Progenitor cell of endocrine pancreas (in vitro differentiated cells): Measurements from ENCODE around the gene PRKAR1A. TPM values are rescaled to one million over a fixed set of nuclear protein-coding genes. Genes with fewer than 3 reads are reported as not detected.
"Not testable (repeated sequence)": the region's sequence is repeated elsewhere in the genome, so short reads cannot be mapped to it uniquely, and the experiment has no call there.

Experiments used
- DNase-seq: peaks from one replicate; pipeline ENCODE4 v3.0.0; 2021; ENCODE audit warnings: low spot score; ENCODE audit not compliant: unreplicated experiment
- H3K27ac Mint-ChIP-seq: 2 replicates; pipeline ENCODE4 v1.8.0; 2021; ENCODE audit warnings: mild to moderate bottlenecking, moderate library complexity, mixed read lengths
- H3K27me3 Mint-ChIP-seq: 2 replicates; pipeline ENCODE4 v1.8.0; 2021; ENCODE audit warnings: mixed read lengths
- H3K36me3 Mint-ChIP-seq: 2 replicates; pipeline ENCODE4 v1.8.0; 2022; ENCODE audit warnings: mixed read lengths; ENCODE audit not compliant: insufficient read depth
- H3K4me1 Mint-ChIP-seq: 2 replicates; pipeline ENCODE4 v1.8.0; 2021; ENCODE audit warnings: low read depth, mixed read lengths
- H3K4me3 Mint-ChIP-seq: 2 replicates; pipeline ENCODE4 v1.8.0; 2021; ENCODE audit warnings: low read depth, mild to moderate bottlenecking, moderate library complexity, mixed read lengths
- H3K9me3 Mint-ChIP-seq: 2 replicates; pipeline ENCODE4 v1.8.0; 2021; ENCODE audit warnings: low read depth, mixed read lengths
- CTCF ChIP-seq: fragments of 200-600 bp; sonication (generic); IDR thresholded peaks from one replicate; pipeline ENCODE4 v1.5.0; 2021; ENCODE audit warnings: antibody characterized with exemption, mild to moderate bottlenecking; ENCODE audit not compliant: unreplicated experiment
- total RNA-seq: library from RNA; stranded (reverse); gene quantifications from 2 replicates; pipeline ENCODE4 v1.2.1, GENCODE V29; 2021

PRKAR1A gene
- total RNA-seq, 1 donor from 2014 or later, result 337 TPM

GRCh38 chr17:68512960-68513474 lies 787 bp downstream of the PRKAR1A start:
- H3K9me3 Mint-ChIP-seq, result no peaks in the 10 kb centered on the region
- no peak for TF ChIP-seq CTCF
- no peaks in the 10 kb centered on the region for H3K27me3 Mint-ChIP-seq
- no peak for DNase-seq
- peaks cover 41% of the 10 kb centered on the region for H3K4me1 Mint-ChIP-seq
- H3K36me3 Mint-ChIP-seq, result peaks cover 20% of the 10 kb centered on the region
- peak overlapping the region; percentile 95 for H3K4me3 Mint-ChIP-seq
- H3K27ac Mint-ChIP-seq, result peak overlapping the region; percentile 97

GRCh38 chr17:68513932-68514331 lies 1.7 kb downstream of the PRKAR1A start:
- Mint-ChIP-seq H3K27me3 (no peaks in the 10 kb centered on the region), H3K27ac (peak overlapping the region; percentile 97), H3K9me3 (no peaks in the 10 kb centered on the region), H3K36me3 (peaks cover 26% of the 10 kb centered on the region), H3K4me1 (peaks cover 41% of the 10 kb centered on the region), H3K4me3 (peak overlapping the region; percentile 95)
- no peak for DNase-seq
- TF ChIP-seq CTCF, result no peak

GRCh38 chr17:68514831-68515635 lies 2.8 kb downstream of the PRKAR1A start:
- no peak for DNase-seq
- Mint-ChIP-seq H3K9me3 (no peaks in the 10 kb centered on the region), H3K36me3 (peaks cover 32% of the 10 kb centered on the region), H3K4me1 (peaks cover 38% of the 10 kb centered on the region), H3K27ac (peak overlapping the region; percentile 90), H3K27me3 (no peaks in the 10 kb centered on the region), H3K4me3 (peak overlapping the region; percentile 95)
- no peak for TF ChIP-seq CTCF

GRCh38 chr17:68516732-68517131 lies 4.5 kb downstream of the PRKAR1A start:
- H3K36me3 Mint-ChIP-seq, result peaks cover 35% of the 10 kb centered on the region

GRCh38 chr17:68517605-68518004 lies 5.4 kb downstream of the PRKAR1A start:
- H3K4me3 Mint-ChIP-seq, H3K27me3 Mint-ChIP-seq, H3K9me3 Mint-ChIP-seq, H3K27ac Mint-ChIP-seq, DNase-seq: not testable (repeated sequence)
- Mint-ChIP-seq H3K36me3 (peaks cover 41% of the 10 kb centered on the region), H3K4me1 (peaks cover 33% of the 10 kb centered on the region)

More at GRCh38 chr17:68516732-68517131, 4.5 kb downstream of the PRKAR1A start:
- TF ChIP-seq CTCF, result no peak
- H3K9me3 Mint-ChIP-seq, result no peaks in the 10 kb centered on the region
- DNase-seq, result no peak
- H3K27ac Mint-ChIP-seq, result peak overlapping the region; percentile 10
- peaks cover 27% of the 10 kb centered on the region for H3K4me1 Mint-ChIP-seq
- no peak overlapping the region for H3K4me3 Mint-ChIP-seq
- no peaks in the 10 kb centered on the region for H3K27me3 Mint-ChIP-seq
